Inflammatory macrophage treated with lipopolysaccharide for 1 hour (primary cell): ENCODE measurements around the gene KRTAP6-3.

Experiments used
- DNase-seq, 2 donors: peaks; one replicate each; pipeline ENCODE4 v3.0.0-alpha.2; 2020 to 2022

KRTAP6-3 gene, protein sequence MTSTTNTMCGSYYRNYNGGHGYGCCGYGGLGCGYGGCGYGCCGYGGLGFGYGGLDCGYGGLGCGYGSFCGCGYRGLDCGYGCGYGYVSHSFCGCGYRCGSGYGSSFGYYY

DNA sequence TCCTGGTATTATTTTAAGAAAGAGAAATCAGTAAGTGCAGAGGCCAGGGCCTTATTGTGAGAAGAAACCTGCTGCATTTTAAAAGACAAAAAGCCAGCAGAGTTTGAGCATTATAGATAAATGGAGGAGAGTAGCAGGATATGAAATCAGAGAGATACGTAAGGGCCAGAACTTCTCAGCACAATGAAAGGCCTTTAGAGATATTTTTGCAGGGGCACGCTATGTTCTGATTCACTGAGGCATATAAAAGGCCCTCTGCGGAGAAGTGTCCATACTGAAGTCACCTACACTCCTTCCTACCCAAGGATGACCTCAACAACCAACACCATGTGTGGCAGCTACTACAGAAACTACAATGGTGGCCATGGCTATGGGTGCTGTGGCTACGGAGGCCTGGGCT, at the start of gene KRTAP6-3:
Gene KRTAP6-3 (plus strand): TSS at position 301 of the 400 bp plus-strand sequence. CDS start 6 bp downstream, at position 307.
- no peak for DNase-seq

DNA sequence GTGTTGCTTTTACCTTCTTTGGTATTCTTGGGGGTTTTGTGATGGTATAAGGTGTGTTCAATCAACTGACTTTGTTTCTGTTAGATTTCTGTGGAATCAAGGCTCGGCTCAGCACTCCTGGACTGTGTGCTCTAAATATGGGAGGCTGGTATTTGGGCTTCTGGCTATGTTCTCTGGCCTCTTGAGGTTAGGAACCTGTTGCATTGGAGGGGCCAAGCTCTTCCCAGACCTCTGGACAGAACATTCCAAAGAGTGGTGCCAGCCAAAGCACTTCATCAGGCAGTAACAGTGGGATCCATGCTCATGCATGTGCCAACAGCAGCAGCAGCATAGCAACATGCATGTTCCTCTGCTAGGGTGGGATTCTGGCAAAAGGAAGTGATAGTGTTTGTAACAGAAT, 39.5 kb upstream of the KRTAP6-3 start:
- DNase-seq = no peak

DNA sequence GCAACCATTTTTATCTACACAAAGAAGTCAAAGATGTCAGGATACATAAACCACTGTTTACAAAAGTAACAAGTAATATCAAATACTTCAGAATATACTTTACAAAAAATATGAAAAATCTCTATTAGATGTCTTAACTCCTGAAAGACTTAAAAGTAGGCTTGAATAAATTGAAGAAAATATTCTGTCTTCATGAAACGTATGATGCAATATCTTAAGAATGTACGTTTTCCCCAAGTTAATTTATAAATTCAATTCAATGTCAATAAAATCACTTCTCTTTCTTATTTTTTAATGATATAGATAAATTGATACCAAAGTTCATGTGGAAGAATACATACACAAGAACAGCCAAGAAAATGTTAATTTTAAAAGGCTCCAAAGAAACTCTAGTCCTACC, 37.1 kb upstream of the KRTAP6-3 start:
- no peak for DNase-seq

DNA sequence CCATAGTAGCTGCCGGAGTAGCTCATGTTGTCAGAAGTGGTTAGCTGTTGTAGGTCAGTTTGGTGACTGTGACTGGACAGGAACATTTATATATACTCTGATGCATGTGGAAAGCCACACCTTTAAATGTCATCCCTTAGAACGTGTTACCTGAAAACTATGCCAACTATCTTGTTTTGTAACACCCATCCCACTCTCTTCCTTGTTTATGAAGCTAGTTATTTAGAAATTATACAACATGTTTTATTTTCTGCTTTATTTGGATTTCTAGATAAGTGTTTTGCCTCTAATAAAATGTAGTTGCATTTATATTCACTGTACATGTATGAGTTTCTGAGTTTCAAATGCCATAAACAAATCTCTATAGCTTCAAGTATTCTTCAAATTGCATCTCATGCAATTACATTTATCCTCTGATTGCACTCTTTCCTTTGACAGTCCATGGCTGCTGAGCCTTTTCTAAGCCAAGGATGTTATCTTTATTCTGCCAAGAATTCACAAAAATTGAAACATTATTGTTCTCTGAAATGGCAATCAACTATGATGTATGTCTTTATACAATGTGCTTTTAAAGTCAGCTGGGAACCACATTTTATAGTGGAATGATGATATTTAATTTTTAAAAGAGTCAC, 30.9 kb upstream of the KRTAP6-3 start, which contains the start of gene KRTAP19-7:
Gene KRTAP19-7 (minus strand): TSS at position 51 of the 632 bp plus-strand sequence. CDS start 25 bp downstream, at position 26.
- no peak for DNase-seq

DNA sequence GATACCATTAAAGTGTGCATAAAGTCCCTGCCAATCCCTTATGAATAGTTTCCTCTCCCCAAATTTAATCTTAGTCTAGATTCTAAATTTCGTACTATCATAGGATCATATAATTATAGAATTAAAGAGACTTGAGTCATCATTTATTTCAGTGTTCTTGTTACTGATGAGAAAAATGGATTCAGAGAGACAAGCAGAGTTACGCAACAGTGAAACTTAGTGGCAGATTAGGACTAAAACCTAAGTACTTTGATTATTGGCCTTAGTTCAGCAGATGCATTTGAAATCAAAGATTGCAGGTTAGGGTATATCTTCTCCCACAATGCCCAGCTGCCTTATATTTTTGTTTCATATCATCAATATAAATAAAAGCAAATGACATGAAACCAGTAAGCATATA, 30.3 kb upstream of the KRTAP6-3 start:
- DNase-seq = no peak

DNA sequence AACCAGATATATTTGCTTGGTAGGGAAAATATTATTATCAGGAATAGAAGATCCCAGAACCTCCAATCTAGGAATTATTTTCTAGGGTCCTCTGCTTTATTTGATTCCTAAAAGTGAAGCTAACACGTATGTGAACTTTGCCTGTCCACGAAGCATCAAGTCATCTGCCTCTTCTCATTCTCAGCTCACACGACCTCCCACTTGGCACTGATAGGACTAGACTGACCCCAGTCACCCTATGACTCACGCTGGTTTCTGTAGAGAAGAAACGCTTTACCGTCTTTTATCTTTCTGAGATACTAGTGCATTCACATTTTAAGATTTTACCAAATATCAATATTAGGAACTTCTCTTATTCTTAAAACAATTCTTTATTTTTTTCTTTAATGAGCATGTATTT, 29.2 kb upstream of the KRTAP6-3 start:
- no peak for DNase-seq

DNA sequence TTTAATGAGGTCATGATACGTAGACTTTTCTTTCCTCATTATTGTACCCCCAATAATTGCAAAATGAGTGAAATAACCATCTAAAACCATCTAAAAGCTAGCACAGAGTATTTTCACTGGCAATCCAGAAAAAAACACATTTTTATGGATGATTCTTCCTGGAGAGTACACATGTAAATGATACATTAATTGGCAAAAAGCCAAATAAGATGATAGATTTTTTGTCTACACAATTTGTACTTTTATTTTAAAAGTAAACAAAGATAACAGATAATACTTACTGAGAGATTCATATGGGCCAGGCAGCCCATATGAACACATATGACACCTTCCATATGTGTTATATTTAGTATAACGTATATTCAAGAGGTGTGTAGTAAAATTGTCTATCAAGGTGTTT, 28.6 kb upstream of the KRTAP6-3 start:
- no peak for DNase-seq

DNA sequence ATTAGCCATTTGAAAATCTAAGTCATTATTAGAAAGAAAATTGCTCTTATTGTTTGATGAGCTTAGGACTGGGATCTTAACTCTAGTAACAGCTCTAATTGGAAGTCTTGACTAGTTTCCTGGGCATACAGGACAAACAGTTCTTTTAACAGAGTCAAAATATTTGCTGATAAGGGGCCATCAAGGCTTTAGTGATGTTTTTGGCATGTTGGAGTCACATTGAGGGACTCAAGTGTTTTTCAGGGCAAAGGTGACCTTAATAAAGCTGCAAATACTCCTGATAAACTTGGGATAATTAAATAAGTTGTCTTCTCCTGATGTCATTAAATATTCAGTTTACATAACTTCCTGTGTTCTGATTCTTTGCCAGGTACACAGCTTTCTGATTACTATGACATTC, 24.6 kb upstream of the KRTAP6-3 start:
- DNase-seq = no peak

DNA sequence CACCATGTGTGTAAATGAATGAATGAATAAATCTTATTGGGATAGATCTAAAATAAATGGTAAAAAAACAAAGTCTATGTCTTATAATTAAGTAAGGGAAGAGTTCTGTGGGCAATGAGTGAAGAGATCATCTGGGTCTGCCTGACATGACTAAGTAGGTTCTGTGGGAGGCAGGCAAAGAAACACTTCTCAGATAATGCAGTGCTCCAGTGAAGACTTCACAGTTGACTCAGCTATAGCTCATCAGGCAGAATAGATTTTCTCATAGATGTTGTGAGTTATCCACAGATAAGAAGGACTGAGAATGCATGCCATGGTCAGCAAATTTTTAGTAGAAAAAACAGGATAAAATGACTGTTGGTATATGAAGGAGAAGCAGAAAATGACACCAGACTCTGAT, 14.5 kb upstream of the KRTAP6-3 start:
- DNase-seq = no peak

DNA sequence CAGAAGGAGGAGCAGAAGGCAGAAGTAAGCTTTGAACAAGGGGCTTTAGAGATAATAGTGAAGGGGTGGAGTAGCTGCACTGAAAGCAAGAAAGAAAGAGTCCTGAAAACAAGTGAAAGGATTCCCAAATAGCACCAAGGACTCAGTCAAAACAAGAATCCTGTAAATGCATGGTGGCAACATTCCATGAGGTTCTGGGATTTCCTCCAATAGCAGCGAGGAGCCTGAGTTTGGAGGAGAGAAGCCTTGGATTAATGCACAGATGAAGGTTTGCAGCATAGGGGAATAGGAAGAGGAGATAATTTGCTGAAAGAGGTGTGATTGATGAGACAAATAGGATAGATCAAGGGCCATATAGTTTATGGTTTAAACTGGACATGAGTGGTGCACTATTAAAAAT, 12.9 kb upstream of the KRTAP6-3 start:
- DNase-seq = no peak

DNA sequence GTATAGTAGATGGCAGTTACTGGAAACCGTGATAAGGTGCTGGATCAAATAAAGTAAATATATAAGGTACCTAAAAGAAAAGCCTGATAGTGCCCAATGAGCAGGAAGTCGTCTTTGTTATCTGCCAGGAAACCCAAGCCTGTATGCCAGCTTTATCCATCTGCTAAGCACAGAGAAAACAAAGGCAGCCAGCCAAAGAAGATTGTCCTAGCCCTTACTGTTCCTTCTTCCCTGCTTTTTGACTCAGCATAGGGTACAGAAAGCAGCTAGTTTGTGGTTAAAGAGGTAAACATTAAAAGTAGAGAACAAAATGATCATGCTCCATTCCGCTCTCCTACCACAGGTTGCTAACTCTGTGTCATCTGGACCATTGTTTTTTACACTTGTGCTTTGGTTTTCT, 12.1 kb upstream of the KRTAP6-3 start:
- DNase-seq = no peak

DNA sequence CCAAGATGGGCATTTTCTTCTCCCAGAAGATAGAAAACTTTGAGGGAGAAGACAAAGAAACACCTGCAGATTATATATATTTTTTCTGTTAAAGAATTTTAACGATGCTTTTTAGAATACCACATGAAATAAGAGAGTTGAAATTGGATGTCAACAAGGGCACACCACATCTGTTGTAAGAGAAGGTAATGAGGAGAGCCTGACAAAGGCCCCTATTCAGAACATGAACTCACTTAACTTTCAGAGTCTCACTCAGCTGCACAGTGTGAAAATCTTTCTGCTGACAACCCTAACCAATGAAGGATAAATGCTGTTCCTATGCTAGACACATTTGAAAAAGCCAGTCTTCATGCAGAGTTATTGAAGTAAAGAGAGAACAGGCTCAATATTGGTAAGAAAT, 9.4 kb upstream of the KRTAP6-3 start:
- DNase-seq = no peak

DNA sequence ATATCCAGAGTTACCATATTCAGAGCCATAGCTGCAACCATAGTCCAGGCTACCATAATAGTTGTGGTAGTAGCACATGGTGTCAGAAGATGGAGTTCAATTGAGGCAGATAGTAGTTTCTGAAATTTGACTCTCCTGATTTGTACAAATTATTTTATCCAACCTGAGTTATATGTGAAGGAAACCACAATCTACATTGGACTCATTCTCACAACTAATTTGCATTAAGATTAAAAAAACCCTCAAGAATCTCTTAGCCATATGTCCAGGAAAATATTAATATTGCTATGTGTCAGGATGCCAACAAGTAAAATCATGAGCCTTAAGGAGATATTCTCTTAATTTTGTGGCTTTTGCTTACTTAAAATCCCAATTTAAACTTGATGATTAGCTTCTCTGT, 1.9 kb upstream of the KRTAP6-3 start, which contains the start of gene KRTAP22-2:
Gene KRTAP22-2 (minus strand): TSS at position 101 of the 400 bp plus-strand sequence.
- no peak for DNase-seq

DNA sequence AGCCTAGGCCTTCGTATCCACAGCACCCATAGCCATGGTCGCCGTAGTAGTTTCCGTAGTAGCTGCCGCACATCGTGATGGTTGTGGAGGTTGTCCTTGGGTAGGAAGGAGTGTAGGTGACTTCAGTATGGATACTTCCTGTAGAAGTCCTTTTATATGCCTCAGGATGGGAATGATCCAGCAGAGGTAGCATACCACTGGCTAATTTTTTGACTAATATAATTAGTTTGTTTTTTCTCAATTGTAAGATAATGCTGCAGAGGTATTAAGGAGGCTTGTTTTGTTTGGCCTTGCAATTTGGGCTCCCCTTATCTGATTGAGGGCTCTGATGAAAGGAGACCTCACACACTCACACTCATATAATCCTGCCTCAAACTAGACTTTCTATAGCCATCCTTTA, 6.6 kb downstream of the KRTAP6-3 start, which contains the start of gene KRTAP6-2:
Gene KRTAP6-2 (minus strand): TSS at position 101 of the 400 bp plus-strand sequence. CDS start 28 bp downstream, at position 73.
- no peak for DNase-seq

DNA sequence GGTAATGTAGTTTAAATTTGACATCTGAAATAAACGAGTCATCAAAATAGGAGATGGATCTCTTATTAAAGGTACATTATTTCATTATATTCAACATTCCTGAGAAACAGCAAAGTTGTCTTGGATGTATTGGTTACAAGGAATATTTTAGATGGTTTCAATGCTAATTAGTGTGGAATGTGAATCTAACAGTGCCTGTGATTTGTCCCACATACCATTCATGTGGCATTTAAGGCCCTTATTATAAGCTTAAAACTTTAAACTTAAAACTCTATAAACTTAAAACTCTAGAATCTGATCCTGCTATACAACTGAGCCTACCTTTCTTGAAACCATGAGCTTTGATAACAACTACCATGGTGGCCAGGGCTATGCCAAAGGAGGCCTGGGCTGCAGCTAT, 8.5 kb downstream of the KRTAP6-3 start, which contains the start of gene KRTAP22-1:
Gene KRTAP22-1 (plus strand): TSS at position 301 of the 400 bp plus-strand sequence.
- no peak for DNase-seq

DNA sequence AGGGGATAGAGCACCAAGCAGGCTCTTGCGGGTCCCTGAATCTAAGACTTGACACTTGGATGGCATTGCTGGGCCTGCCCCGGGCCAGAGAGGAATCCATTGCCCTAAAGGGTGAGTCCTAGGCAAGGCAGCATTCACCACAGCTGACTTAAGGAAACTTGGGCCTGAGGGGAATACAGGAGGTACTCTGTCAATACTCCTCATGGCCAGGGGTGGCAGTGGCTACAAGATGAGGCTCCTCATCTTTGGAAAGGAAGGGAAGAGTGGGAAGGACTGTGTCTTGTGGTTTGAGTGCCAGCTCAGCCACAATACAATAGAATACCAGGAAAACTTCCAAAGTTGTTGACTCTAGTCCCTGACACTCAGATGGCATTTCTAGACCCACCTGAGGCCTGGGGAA, 13.7 kb downstream of the KRTAP6-3 start:
- no peak for DNase-seq

DNA sequence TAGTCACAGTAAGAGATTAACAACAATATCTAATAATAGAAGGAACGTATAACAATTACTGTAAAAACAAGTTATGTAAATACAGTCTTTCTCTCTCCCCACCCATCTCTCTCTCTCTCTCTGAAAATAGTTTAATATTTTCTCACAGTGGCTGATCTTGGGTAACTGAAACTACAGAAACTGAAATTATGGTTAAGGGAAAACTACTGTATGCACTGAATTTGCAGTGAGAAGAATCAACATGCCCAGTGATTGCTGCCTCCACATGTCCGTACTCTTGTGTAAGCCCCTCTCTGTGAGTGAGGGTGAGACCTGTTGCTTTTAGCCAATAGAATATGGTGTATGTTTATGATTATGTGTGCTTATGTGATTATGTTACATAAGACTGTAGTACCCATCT, 19.9 kb downstream of the KRTAP6-3 start:
- no peak for DNase-seq

DNA sequence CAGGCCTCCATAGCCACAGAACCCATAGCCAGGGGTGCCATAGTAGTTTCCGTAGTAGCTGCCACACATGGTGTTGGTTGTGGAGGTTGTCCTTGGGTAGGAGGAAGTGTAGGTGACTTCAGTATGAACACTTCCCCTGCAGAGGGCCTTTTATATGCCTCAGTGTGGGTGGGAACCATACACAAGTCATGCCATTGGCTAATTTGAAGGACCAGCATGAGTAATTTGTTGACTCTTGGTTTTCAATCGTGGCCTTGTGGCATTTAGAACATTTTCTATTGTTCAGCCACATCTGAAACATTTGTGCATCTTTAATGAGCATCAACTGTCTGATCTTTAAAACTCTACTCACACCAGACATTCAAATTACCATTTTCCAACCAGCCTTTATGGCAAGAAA, 21.6 kb downstream of the KRTAP6-3 start, which contains the start of gene KRTAP6-1:
Gene KRTAP6-1 (minus strand): TSS at position 95 of the 400 bp plus-strand sequence. CDS start 26 bp downstream, at position 69.
- no peak for DNase-seq

DNA sequence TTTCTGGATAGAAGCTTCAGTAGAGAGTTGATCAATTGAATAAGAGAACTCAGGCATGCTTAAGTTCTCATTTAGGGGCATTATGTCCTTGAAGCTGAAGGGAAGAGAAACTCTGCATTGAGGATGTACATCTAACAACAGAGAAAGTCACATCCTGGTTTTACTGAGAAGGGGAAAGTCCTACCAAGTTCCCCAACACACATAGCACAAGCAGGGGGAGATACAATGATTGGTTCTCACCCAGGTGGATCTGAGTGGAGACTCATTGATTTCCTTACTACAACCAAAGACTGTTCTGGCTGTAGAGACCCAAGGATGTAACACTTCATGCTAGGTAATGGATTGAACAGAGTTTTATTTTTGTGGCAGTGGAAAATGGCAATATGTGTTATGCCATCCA, 23.0 kb downstream of the KRTAP6-3 start:
- no peak for DNase-seq

DNA sequence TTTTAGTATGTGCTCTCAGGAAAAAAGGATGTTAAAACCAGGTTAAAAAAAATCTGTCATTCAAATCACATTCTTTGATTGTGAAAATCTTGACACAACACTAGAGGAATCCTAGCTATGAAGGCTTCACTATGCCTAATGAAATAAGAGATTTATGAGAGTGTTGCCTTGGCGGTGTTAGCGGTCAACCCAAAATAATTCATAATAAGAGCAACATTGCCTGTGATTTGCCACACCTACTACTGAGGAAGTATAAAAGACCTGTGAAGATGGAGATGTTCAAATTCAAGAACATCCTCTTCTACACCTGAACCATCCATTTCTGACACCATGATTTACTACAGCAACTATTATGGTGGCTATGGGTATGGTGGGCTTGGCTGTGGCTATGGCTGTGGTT, 23.9 kb downstream of the KRTAP6-3 start, which contains the start of gene KRTAP20-1:
Gene KRTAP20-1 (plus strand): TSS at position 301 of the 400 bp plus-strand sequence. CDS start 30 bp downstream, at position 331.
- DNase-seq = no peak

DNA sequence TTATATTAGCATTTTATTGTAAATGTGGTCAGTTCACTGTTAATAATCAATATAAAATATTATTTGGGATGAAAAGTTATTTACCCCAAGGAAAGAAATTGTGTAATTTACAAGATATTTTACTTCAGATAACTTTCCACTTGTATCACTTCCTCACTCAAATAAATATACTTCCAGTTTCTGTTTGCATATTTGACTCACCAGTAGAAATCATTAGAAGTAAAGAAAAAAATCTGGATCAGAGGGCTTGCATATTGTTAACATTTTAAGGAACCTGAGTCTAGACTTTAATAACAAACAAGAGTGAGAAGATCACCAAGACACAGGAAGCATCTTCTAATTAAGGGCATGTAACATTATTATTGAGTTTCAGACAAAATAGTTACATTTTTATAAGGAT, 27.8 kb downstream of the KRTAP6-3 start:
- no peak for DNase-seq

DNA sequence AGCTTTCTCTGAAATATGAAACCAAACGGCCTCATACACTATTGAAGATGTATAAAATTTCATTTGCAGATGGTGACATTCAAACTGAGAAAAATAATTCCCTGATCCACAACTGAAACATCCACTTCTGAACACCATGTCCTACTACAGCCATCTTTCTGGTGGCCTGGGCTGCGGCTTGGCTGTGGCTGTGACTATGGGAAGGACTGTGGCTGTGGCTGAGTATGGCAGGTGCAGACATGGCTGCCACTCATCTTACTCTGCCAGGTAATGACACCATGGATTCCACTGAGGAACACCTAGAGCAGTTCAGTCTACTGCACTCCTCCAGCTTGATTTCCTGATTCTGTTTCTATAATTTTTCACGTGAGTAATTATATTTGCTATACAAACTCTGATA, 28.3 kb downstream of the KRTAP6-3 start, which contains the start of gene KRTAP20-4:
Gene KRTAP20-4 (plus strand): TSS at position 106 of the 400 bp plus-strand sequence.
- DNase-seq = no peak

DNA sequence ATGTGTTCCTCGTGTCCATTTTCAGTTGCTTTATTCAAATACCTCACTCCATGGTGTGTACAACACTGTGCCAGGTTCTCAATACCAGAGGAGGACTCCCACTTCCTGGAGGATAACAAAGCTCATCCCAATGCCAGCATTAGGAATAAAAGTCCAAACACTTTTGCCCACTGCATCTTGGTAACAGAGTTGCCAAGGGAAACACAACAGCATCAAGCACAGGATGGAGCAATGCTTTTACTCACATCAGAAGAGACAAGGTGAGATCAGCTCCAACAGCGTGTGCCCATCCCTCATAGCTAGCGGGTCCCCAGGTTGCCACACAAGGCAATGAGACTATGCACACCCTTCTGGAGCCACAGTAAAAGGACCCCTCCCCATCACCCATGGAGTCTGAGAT, 31.1 kb downstream of the KRTAP6-3 start:
- no peak for DNase-seq

DNA sequence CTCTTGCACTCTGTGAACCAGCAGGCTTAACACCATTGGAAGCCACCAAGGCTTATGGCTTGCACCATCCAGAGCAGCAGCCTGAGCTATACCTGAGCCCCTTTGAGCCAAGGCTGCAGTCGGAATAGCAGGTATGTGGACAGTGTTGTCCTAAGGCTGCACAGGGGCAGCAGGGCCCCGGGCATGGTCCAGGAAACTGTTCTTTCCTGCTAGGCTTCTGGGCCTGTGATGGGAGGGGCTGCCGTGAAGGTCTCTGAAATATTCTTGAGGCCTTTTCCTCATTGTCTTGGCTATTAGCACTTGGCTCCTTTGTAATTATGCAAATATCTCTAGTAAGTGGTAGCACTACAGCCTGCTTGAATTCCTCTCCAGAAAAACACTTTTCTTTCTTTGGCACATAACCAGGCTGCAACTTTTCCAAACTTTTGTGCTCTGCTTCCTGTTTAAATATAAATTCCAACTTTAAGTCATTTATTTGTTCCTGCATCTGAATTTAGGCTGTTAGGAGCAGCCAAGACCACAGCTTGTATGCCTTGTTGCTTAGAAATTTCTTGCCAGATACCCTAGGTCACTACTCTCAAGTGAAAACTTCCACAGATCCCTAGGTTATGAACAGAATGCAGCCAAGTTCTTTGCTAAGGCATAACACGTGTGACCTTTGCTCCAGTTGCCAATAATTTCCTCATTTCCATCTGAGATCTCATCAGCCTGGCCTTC, 33.4 kb downstream of the KRTAP6-3 start:
- DNase-seq = no peak
